ENCODE data around the gene PDCD1. TPM values are rescaled to one million over a fixed set of nuclear protein-coding genes. Genes with fewer than 3 reads are reported as not detected.

Gene PDCD1
- total RNA-seq, 4 donors from 2014 or later: 1.2 to 2.5 (median 1.5) TPM

GRCh38 chr2:241880311-241881073 is 21.8 kb upstream of the PDCD1 start:
- TF ChIP-seq POLR2A (IDR thresholded peaks at IDR 0.05) (no peak), CTCF (IDR thresholded peaks at IDR 0.05) (no peak)
- Histone ChIP-seq H3K27ac (peak overlapping the region; percentile 77 to 91 (median 80)), H3K9me3 (no peaks in the 10 kb centered on the region), H3K36me3 (no peaks in the 10 kb centered on the region), H3K27me3 (no peaks in the 10 kb centered on the region), H3K4me1 (peaks cover 13 to 35% (median 26%) of the 10 kb centered on the region in 3 donors), H3K4me3 (peak overlapping the region; percentile 47 to 87 (median 54))
- 44 to 79% methylated on average over 4 to 8 of the region's 16 CpGs for WGBS, 2 donors
- intact Hi-C loops (cut with DNase I): no loop called here
- no peak for DNase-seq

GRCh38 chr2:241879326-241879725 is 20.6 kb upstream of the PDCD1 start:
- intact Hi-C loops (cut with DNase I): loop anchor here (10.0 kb wide), 1 partner anchor 145 kb away; the partner anchor contains the start of gene D2HGDH
- Histone ChIP-seq H3K27ac (no peak overlapping the region), H3K9me3 (no peaks in the 10 kb centered on the region), H3K4me3 (no peak overlapping the region), H3K36me3 (no peaks in the 10 kb centered on the region), H3K27me3 (no peaks in the 10 kb centered on the region), H3K4me1 (peaks cover 13 to 35% (median 26%) of the 10 kb centered on the region in 3 donors)
- TF ChIP-seq POLR2A (IDR thresholded peaks at IDR 0.05) (no peak), CTCF (IDR thresholded peaks at IDR 0.05) (no peak)
- 73 to 88% methylated on average over 1 to 5 of the region's 9 CpGs for WGBS, 2 donors
- no peak for DNase-seq

DNA sequence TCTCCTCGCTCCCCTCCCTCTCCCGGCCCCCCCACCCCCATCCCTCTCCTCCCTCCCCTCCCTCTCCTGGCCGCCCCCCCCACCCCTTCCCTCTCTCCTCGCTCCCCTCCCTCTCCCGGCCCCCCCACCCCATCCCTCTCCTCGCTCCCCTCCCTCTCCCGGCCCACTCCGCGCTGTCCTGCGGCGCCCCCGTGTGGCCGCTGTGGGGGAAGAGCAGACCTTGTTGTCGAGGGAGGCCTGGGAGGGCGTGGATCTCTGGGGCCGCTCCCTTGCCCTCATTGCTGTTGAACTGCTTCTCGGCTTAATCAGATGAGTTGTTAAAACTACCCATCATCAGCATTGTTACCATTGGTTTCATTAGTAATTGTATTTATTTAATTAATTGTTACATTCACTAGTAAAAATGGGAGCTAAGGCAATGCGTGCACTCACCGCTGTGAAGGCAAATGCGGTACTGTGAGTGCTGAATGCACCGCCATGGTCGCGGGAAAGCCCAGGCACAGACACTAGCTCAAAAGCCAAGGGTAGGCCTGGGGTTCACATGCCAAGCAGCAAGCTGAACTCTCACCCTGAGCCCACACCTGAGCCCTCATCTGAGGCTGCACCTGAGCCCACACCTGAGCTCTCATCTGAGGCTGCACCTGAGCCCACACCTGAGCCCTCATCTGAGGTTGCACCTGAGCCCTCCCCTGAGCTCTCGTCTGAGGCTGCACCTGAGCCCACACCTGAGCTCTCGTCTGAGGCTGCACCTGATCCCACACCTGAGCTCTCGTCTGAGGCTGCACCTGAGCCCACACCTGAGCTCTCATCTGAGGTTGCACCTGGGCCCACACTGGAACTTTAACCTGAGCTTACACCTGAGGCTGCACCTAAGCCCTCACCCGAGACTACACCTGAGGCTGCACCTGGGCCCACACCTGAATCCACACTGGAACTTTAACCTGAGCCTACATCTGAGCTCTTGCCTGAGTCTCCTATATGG is 19.6 kb upstream of the PDCD1 start:
- no peak overlapping the region for H3K27ac ChIP-seq
- H3K4me1 ChIP-seq: peaks cover 13 to 34% (median 24%) of the 10 kb centered on the region in 3 donors
- 58 to 62% methylated on average over 10 of the region's 27 CpGs for WGBS, 2 donors
- H3K9me3 ChIP-seq: no peaks in the 10 kb centered on the region
- DNase-seq: no peak
- TF ChIP-seq POLR2A (IDR thresholded peaks at IDR 0.05) (no peak), CTCF (IDR thresholded peaks at IDR 0.05) (peak; percentile 59 to 75 (median 67))
- no peaks in the 10 kb centered on the region for H3K36me3 ChIP-seq
- H3K4me3 ChIP-seq: no peak overlapping the region
- intact Hi-C loops (cut with DNase I): loop anchor here (10.0 kb wide), 1 partner anchor 143 kb away; the partner anchor contains the start of gene D2HGDH
- no peaks in the 10 kb centered on the region for H3K27me3 ChIP-seq

DNA sequence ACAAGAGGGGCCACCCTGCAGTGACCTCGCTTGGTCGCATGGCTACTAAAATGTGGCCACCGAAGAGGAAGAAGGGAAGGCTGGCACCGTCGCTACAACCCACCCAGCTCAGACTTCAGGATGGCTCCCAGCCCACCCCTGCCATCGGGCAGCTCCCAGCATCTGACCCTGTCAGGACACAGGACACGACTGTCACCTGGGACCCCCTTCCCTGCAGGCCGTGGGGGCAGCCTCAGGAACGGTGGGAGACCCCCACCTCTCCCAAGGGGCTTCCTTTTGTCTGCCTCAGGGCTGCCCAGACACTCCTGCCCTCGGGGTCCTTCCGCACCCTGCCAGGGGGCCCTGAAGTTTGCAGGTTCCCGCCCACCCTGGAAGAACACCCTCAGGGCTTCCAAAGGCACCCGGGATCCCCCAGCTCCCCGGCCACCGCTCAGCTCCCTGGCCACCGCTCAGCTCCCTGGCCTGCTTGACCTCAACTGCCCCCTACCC is 18.5 kb upstream of the PDCD1 start:
- 48 to 55% methylated on average over 5 to 12 of the region's 16 CpGs for WGBS, 2 donors
- H3K27me3 ChIP-seq: peaks cover 0 to 6% (median 0%) of the 10 kb centered on the region in 4 donors
- H3K9me3 ChIP-seq: no peaks in the 10 kb centered on the region
- peaks cover 9 to 24% (median 14%) of the 10 kb centered on the region in 3 donors for H3K4me1 ChIP-seq
- TF ChIP-seq CTCF (IDR thresholded peaks at IDR 0.05): no peak
- TF ChIP-seq POLR2A (IDR thresholded peaks at IDR 0.05): no peak
- no peak overlapping the region for H3K4me3 ChIP-seq
- DNase-seq: no peak
- intact Hi-C loops (cut with DNase I): loop anchor here (10.0 kb wide), 1 partner anchor 142 kb away; the partner anchor contains the start of gene D2HGDH
- H3K27ac ChIP-seq: no peak overlapping the region
- no peaks in the 10 kb centered on the region for H3K36me3 ChIP-seq

All from esophagus squamous epithelium (tissue), 5 donors.